AG10803 (cell line): ENCODE measurements around the gene PGS1.

ENCODE experiments used
- DNase-seq: peaks from one replicate; pipeline ENCODE4 v3.0.0; 2010; ENCODE audit warnings: low read depth
- H3K4me3 ChIP-seq: 2 replicates; pipeline ENCODE4 v1.5.1; 2011; ENCODE audit warnings: mild to moderate bottlenecking, low read length, control low read depth
- CTCF ChIP-seq: conservative IDR thresholded peaks from 2 replicates; pipeline ENCODE4 v1.5.1; 2011; ENCODE audit warnings: mild to moderate bottlenecking, low read length, control low read depth, inconsistent platforms

Gene PGS1

GRCh38 chr17:78472035-78472905, 93.8 kb downstream of the PGS1 start:
- no peak for TF ChIP-seq CTCF
- H3K4me3 ChIP-seq, result no peak overlapping the region

DNA sequence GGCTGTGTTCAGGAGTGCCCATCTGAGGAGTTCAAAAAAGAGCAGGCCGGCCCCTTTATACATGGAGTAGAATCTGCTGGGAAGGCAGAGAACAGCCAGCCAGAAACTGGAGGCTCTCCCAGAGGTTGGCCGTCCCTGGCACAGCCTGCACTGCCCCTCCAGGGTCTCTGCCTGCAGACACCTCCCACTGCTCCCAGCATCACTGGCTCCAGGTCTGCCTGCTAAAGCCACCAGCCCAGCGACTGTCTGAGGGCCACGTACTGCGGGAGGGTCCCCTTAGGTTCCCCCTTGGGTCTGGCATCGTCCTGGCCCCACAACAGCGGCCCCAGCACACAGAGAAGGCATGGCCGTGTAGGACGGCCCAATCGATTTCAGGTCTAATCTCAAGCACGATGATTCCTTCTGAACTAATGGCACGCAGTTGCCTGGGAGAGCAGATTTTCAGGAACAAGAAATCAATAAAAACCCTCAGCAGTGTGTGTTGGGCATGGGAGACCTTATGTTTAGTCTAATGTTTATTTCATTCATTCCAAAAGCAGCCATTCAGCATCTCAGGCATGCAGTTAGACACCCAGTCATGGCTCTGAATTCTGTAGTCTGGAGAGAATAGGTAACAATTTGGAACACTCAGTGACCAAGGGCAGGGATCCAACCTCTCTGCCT, 95.6 kb downstream of the PGS1 start:
- TF ChIP-seq CTCF, result no peak
- DNase-seq, result peak; percentile 4
- H3K4me3 ChIP-seq, result no peak overlapping the region

More at GRCh38 chr17:78472035-78472905, 93.8 kb downstream of the PGS1 start:
- DNase-seq, result no peak
